Activated CD8-positive, alpha-beta T cell treated with anti-CD3 and anti-CD28 coated beads for 36 hours (primary cell): ENCODE data around the gene NIPBL. TPM values are rescaled to one million over a fixed set of nuclear protein-coding genes. Genes with fewer than 3 reads are reported as not detected.

ENCODE experiments used
- ATAC-seq: fragments of 200-7000 bp; cut with Tn5 transposase; one replicate; pipeline ENCODE4 v1.10.0; 2021; ENCODE audit warnings: mild to moderate bottlenecking, moderate library complexity
- CTCF ChIA-PET: fragments of 350-600 bp; sonication (Branson Sonifier 250); formaldehyde crosslinking; loops from one replicate; lab custom pipeline; 2021; ENCODE audit warnings: antibody characterized with exemption; lab: Charles Lee
- POLR2A ChIA-PET: fragments of 350-600 bp; sonication (Branson Sonifier 250); formaldehyde crosslinking; loops from one replicate; lab custom pipeline; 2021; ENCODE audit warnings: antibody characterized with exemption; lab: Charles Lee
- DNase-seq: peaks from one replicate; pipeline ENCODE4 v3.0.0-alpha.2; 2020
- H3K27ac Mint-ChIP-seq: one replicate; pipeline ENCODE4 v1.8.0; 2021; ENCODE audit warnings: mild to moderate bottlenecking, mixed read lengths
- H3K27me3 Mint-ChIP-seq: one replicate; pipeline ENCODE4 v1.8.0; 2021; ENCODE audit warnings: mixed read lengths
- H3K36me3 Mint-ChIP-seq: one replicate; pipeline ENCODE4 v1.8.0; 2021; ENCODE audit warnings: low read depth, mixed read lengths
- H3K4me1 Mint-ChIP-seq: one replicate; pipeline ENCODE4 v1.8.0; 2021; ENCODE audit warnings: low read depth, mixed read lengths
- H3K4me3 Mint-ChIP-seq: one replicate; pipeline ENCODE4 v1.8.0; 2021; ENCODE audit warnings: mild to moderate bottlenecking, moderate library complexity, mixed read lengths
- H3K9me3 Mint-ChIP-seq: one replicate; pipeline ENCODE4 v1.8.0; 2021; ENCODE audit warnings: mixed read lengths
- CTCF ChIP-seq: fragments of 200-600 bp; IDR thresholded peaks from one replicate; pipeline ENCODE4 v1.8.0; 2022; ENCODE audit warnings: antibody characterized with exemption, mild to moderate bottlenecking
- intact Hi-C: fragments of 100-400 bp; cut with micrococcal nuclease; formaldehyde crosslinking; loops from one replicate; pipeline ENCODE4 v1.10.0; 2022
- total RNA-seq, 2 experiments: library from RNA; stranded (reverse); gene quantifications; one replicate each; pipeline ENCODE4 v1.2.3, GENCODE V29; 2021

Gene NIPBL
- total RNA-seq, 2 experiments from 2014 or later: 39.6 to 40.2 TPM

- peak overlapping the region; percentile 90 for H3K4me3 Mint-ChIP-seq
- TF ChIP-seq CTCF: no peak
- H3K9me3 Mint-ChIP-seq: no peaks in the 10 kb centered on the region
- H3K4me1 Mint-ChIP-seq: peaks cover 34% of the 10 kb centered on the region
- ATAC-seq: peak; percentile 18
- no peaks in the 10 kb centered on the region for H3K27me3 Mint-ChIP-seq
- intact Hi-C loops: no loop called here
- peak; percentile 72 for DNase-seq
- ChIA-PET POLR2A (interaction anchor here (0.6 to 2.2 kb wide), 6 partner anchors 10 to 724 kb away, joined by 3 to 13 read pairs (median 3); no protein-coding TSS in a partner anchor), CTCF (interaction anchor here (0.7 to 5.0 kb wide), 9 partner anchors 17 to 165 kb away, joined by 3 to 30 read pairs (median 4); no protein-coding TSS in a partner anchor)
- H3K27ac Mint-ChIP-seq: peak overlapping the region; percentile 89
- peaks cover 21% of the 10 kb centered on the region for H3K36me3 Mint-ChIP-seq
Observed at GRCh38 chr5:36875051-36875789, 1.3 kb upstream of the NIPBL start.

- DNase-seq (peak; percentile 76), ATAC-seq (peak; percentile 48)
- peaks cover 32% of the 10 kb centered on the region for H3K4me1 Mint-ChIP-seq
- H3K27ac Mint-ChIP-seq: peak overlapping the region; percentile 89
- TF ChIP-seq CTCF: peak; percentile 25
- no peaks in the 10 kb centered on the region for H3K27me3 Mint-ChIP-seq
- no peaks in the 10 kb centered on the region for H3K9me3 Mint-ChIP-seq
- ChIA-PET CTCF (interaction anchor here (0.8 to 5.0 kb wide), 11 partner anchors 8 to 164 kb away, joined by 3 to 30 read pairs (median 3); no protein-coding TSS in a partner anchor), POLR2A (interaction anchor here (0.6 to 2.2 kb wide), 7 partner anchors 10 to 725 kb away, joined by 3 to 13 read pairs (median 3); no protein-coding TSS in a partner anchor)
- intact Hi-C loops: loop anchor here (2.0 kb wide), 1 partner anchor 69 kb away; no protein-coding TSS in a partner anchor
- peaks cover 19% of the 10 kb centered on the region for H3K36me3 Mint-ChIP-seq
- H3K4me3 Mint-ChIP-seq: peak overlapping the region; percentile 90
Observed at GRCh38 chr5:36875790-36876298, 725 bp upstream of the NIPBL start.

GRCh38 chr5:36876965-36877666, 547 bp downstream of the NIPBL start:
- Mint-ChIP-seq H3K36me3 (peaks cover 18% of the 10 kb centered on the region), H3K27me3 (no peaks in the 10 kb centered on the region), H3K9me3 (no peaks in the 10 kb centered on the region), H3K4me3 (peak overlapping the region; percentile 90), H3K4me1 (peaks cover 33% of the 10 kb centered on the region), H3K27ac (peak overlapping the region; percentile 89)
- ChIA-PET POLR2A (interaction anchor here (0.6 to 2.2 kb wide), 7 partner anchors 9 to 635 kb away, joined by 3 to 13 read pairs (median 4); partner anchors contain the start of gene NADK2), CTCF (interaction anchor here (0.8 to 5.0 kb wide), 6 partner anchors 9 to 129 kb away, joined by 3 to 30 read pairs (median 4); no protein-coding TSS in a partner anchor)
- DNase-seq: peak; percentile 69
- ATAC-seq: peak; percentile 25
- intact Hi-C loops: loop anchor here (2.0 kb wide), 1 partner anchor 68 kb away; no protein-coding TSS in a partner anchor
- no peak for TF ChIP-seq CTCF

- no peaks in the 10 kb centered on the region for H3K27me3 Mint-ChIP-seq
Observed at GRCh38 chr5:36877667-36878391, 1.3 kb downstream of the NIPBL start.

More at GRCh38 chr5:36877667-36878391, 1.3 kb downstream of the NIPBL start:
- intact Hi-C loops: loop anchor here (2.0 kb wide), 1 partner anchor 67 kb away; no protein-coding TSS in a partner anchor
- ChIA-PET CTCF (interaction anchor here (5.0 kb wide), 1 partner anchor 68 kb away, joined by 30 read pairs; no protein-coding TSS in a partner anchor), POLR2A (interaction anchor here (0.9 to 2.2 kb wide), 4 partner anchors 8 to 50 kb away, joined by 3 to 13 read pairs (median 6); no protein-coding TSS in a partner anchor)
- H3K4me3 Mint-ChIP-seq: peak overlapping the region; percentile 90
- H3K36me3 Mint-ChIP-seq: peaks cover 14% of the 10 kb centered on the region
- H3K27ac Mint-ChIP-seq: peak overlapping the region; percentile 89
- TF ChIP-seq CTCF: no peak
- H3K4me1 Mint-ChIP-seq: peaks cover 31% of the 10 kb centered on the region
- H3K9me3 Mint-ChIP-seq: no peaks in the 10 kb centered on the region
- ATAC-seq (peak; percentile 41), DNase-seq (peak; percentile 39)
